GM12801 (cell line): ENCODE results near the gene HOXC6.

ENCODE experiments used
- TF ChIP-seq, protein P1 (sequence below): IDR thresholded peaks from one replicate; pipeline ENCODE4 v1.5.1; 2011; ENCODE audit warnings: control low read depth; ENCODE audit not compliant: insufficient read length; ENCODE audit errors: extremely low read depth

The HOXC6 gene

DNA sequence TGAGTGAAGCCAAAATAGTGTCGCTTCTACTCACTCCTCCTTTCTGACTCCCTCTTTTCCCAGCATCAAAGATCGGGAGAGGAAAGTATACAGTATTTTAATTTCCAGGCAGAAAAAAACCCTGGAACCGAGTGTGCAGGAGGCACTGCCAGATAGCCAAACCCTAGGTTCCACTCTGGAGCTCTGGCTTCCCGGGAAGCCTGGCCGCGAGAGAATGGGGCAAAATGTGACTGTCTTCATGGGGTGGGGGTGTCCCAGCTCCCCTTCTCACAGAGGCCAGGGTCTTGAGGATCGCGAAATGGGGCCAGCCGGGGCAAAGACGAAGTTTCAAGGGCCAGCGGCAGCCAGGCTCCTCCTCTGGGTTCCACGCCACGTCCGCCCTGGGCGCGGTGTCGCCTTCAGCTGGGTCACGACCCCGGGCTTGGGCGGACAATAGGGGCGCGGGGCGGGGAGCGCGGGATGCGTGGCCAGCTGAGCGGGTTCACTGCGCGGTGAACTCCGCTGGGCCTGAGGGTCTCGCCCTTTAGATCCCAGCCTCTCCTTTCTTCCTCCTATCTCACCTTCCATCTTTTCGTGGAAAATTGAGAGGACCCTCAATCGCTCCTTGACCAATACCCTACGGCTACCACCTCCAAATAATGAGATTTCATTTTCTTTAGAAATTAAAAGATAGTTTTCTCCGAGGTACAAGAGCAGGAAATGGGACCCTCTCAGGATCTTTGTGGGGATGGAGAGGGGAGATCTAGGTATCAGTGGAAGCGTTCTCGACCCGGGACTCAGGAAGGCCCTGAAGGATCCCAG, 32.1 kb downstream of the HOXC6 start:
- TF ChIP-seq, protein P1, sequence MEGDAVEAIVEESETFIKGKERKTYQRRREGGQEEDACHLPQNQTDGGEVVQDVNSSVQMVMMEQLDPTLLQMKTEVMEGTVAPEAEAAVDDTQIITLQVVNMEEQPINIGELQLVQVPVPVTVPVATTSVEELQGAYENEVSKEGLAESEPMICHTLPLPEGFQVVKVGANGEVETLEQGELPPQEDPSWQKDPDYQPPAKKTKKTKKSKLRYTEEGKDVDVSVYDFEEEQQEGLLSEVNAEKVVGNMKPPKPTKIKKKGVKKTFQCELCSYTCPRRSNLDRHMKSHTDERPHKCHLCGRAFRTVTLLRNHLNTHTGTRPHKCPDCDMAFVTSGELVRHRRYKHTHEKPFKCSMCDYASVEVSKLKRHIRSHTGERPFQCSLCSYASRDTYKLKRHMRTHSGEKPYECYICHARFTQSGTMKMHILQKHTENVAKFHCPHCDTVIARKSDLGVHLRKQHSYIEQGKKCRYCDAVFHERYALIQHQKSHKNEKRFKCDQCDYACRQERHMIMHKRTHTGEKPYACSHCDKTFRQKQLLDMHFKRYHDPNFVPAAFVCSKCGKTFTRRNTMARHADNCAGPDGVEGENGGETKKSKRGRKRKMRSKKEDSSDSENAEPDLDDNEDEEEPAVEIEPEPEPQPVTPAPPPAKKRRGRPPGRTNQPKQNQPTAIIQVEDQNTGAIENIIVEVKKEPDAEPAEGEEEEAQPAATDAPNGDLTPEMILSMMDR, result no peak

DNA sequence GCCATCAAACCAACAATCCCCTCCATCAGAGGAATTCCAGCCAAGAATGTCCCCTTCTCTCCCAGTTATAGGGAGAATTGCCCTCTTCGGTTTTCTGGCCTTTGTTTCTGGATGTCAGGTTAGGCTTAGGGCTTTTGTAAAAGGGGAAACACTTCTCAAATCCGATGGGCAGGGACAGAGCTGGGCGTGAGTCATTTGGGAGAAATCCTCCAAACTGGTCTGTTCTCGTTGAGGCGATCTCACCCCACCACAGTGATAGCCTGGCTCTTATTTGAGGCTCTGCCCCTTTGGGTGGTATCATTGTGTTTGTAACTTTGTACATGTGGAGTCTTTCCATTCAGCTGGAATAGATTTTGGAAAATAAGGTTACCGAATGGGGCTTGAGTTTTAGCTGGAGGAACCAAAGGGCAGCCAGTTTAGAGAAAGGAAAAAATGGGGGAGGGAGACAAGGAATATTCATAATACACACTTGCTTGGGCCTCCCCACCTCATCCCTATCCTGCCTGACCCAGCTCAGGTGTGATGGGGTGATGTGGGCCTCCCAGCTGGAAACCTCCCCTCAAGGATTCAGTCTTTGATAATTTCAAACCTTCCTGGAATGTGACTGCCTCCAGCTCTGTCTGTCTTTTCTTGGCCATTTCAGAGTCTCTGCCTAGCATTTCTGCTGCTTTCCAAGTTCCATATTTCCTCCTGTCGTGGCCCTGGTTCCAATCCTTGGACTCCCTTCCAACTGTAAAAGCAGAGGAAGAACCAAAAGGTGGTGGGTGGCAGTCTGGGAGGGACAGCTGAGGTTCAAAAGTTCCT, 32.9 kb downstream of the HOXC6 start:
- TF ChIP-seq, protein P1, result no peak

DNA sequence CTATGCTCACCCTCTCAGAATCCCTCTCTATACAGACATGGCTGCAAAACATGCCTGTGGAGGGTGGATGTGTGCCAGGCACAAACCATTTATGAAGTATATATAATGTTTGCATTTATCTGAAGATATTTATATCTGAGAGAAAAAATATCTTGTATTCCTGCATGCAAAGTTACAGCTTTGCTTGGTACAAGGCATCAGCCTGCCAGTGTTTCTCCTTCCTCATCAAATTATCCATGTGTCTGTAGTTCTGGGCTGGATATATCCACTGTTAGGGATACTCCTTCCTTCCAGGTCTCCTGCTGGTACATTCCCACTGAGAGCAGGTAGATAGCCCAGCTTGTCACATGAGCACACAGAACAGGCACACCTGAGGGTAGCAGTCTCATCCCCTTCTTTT, 37.4 kb downstream of the HOXC6 start:
- TF ChIP-seq, protein P1, result no peak

DNA sequence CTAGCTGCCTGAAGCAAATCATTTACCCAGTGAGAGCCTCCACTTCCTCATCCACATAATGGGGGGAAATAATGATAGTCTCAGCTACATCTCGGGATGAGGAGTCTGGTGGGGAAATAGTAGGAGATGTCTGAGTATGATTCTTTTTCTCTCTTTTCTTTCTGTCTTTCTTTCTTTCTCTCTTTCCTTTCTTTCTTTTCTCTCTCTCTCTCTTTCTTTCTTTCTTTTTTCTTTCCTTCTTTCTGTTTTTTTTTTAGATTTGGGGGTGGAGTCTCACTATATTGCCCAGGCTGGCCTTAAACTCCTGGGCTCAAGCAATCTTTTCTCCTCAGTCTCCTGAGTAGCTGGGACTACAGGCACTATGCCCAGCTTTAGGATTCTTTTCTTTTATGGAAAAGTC, 38.2 kb downstream of the HOXC6 start:
- TF ChIP-seq, protein P1, result no peak

DNA sequence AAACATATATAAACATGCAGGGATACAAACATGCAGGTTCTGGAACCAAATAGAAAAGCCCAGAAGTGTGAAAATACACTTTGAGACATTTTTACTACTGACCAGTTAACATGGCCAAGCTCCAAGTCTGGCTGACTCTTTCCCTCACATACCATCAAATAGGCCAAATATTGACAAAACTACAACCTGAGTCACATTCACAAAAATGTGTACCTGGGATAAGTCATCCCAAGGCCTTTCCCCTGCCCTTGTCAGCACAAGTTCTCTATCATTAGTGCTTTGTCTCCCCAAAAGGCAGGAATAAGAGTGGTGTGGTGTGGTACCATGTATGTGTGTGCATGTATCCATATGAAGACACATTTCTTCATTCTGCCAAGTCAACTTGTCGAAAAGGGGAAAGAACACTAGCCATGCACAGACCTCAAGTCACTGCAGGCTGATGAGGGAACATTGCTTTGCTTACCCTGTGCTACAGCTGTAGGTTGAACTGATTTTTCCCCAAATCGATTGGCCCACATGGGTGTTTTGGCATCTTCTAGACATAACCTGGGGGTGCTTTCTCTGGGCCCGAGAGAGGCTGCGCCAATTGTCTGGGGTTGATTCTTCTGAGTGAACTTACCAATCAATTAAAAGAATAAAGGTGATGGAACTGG, 40.3 kb downstream of the HOXC6 start:
- TF ChIP-seq, protein P1, result no peak

DNA sequence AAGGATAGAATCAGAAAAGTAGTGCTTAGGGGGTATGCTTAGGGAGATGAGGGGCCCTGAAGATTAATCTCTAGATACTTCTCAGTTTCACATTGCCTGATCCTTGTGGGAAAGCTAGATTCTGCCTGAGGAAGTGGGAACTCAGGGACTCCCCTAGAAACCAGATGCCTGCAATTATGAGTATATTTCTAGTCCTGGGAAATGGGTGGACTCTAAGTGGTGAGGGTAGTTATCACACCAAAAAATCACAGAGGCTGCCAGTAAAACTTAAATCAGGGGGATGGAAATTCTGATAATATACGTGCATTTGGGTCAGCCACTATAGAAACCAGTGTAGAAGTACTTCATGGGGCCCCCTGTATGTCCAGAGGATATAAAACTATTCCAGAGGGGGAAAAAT, 43.7 kb downstream of the HOXC6 start:
- TF ChIP-seq, protein P1, result no peak

DNA sequence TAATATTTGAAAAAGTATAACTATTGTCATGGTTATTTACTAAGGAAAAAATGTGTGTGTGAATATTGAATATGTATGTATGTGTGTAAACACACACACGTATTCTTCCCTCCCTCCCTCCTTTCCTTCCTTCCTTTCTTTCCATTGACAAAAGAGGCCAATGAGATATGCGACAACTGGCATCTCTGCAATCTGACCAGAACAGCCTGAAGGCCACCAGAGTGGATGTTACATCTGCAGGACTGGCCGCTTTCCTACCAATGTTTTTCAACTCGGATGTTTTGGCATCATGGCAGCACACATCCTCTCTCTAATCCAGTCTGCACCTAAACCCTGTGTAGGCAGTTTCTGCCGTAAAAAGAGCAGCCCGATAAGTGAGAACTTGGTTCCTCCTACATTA, 46.1 kb downstream of the HOXC6 start:
- TF ChIP-seq, protein P1, result no peak
